ENCODE measurements around the gene DIABLO.

DNA sequence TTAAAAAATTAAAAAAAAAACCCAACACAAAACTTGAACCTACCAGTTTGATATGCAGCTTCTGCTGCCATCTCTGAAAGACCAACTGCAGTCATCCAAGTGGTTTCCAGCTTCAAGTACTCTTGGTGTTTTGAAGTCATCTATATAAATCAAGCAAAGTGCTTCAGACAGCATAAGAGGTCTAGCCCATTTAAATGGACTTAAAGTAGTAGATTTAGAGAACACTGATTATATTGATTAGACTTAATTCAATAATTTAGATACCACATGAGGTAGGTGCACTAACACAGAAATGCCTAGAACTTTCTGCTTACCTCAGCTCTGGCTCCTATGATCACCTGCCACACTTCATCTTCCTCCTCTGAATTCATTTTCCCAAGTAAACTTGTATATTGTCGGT, 9.4 kb downstream of the DIABLO start:
- TF ChIP-seq CTCF (conservative IDR thresholded peaks at IDR 0.05 in 1 of 2, IDR thresholded peaks at IDR 0.05 in 1 of 2; ENCODE audit: low read depth in 1 of 2, low read length in 2 of 2): no peak
- TF ChIP-seq EZH2 (IDR thresholded peaks at IDR 0.05; ENCODE audit: low read length, missing control alignments): no peak

Measured in fibroblast of lung (primary cell).